HepG2 (cell line): ENCODE data around the gene RDH16. TPM values are rescaled to one million over a fixed set of nuclear protein-coding genes. Genes with fewer than 3 reads are reported as not detected.

Experiments
- ATF7-NPFF ChIP-seq: sonication (generic); formaldehyde crosslinking; IDR thresholded peaks from 2 replicates; pipeline ENCODE4 v1.8.1; 2023; ENCODE audit warnings: mild to moderate bottlenecking, low read depth, missing genetic modification reagents, moderate library complexity
- ATRX ChIP-seq: sonication (generic); formaldehyde crosslinking; IDR thresholded peaks from 2 replicates; pipeline ENCODE4 v1.4.0; 2020; ENCODE audit warnings: missing genetic modification reagents, borderline replicate concordance
- DNMT3B ChIP-seq: conservative IDR thresholded peaks from 2 replicates; pipeline ENCODE4 v1.6.1; 2016; ENCODE audit warnings: missing biosample characterization, control low read depth
- FOXM1 ChIP-seq: sonication (generic); formaldehyde crosslinking; IDR thresholded peaks from 2 replicates; pipeline ENCODE4 v1.5.0; 2020; ENCODE audit warnings: missing genetic modification reagents
- KMT2A ChIP-seq: sonication (generic); formaldehyde crosslinking; IDR thresholded peaks from 2 replicates; pipeline ENCODE4 v1.4.0; 2020; ENCODE audit warnings: missing genetic modification reagents
- MBD4 ChIP-seq: IDR thresholded peaks from 2 replicates; pipeline ENCODE4 v1.6.1; 2012; ENCODE audit warnings: low read length, inconsistent platforms, borderline replicate concordance
- PRDM10 ChIP-seq: sonication (generic); formaldehyde crosslinking; IDR thresholded peaks from 2 replicates; pipeline ENCODE4 v1.4.0; 2020; ENCODE audit warnings: low read depth, missing genetic modification reagents
- PRDM15 ChIP-seq: sonication (generic); formaldehyde crosslinking; IDR thresholded peaks from 2 replicates; pipeline ENCODE4 v1.4.0; 2020; ENCODE audit warnings: missing genetic modification reagents
- RAD21 ChIP-seq: fragments of 450-650 bp; formaldehyde crosslinking; IDR thresholded peaks from 2 replicates; pipeline ENCODE4 v1.5.0; 2020; ENCODE audit warnings: mild to moderate bottlenecking
- RCOR2 ChIP-seq: IDR thresholded peaks from 2 replicates; pipeline ENCODE4 v1.6.1; 2016; ENCODE audit warnings: missing biosample characterization, missing genetic modification reagents
- SMAD3 ChIP-seq: sonication (generic); formaldehyde crosslinking; IDR thresholded peaks from 2 replicates; pipeline ENCODE4 v1.4.0; 2020; ENCODE audit warnings: missing genetic modification reagents
- SMARCC2 ChIP-seq: fragments of 450-650 bp; IDR thresholded peaks from 2 replicates; pipeline ENCODE4 v1.6.1; 2017; ENCODE audit warnings: antibody characterized with exemption, mild to moderate bottlenecking
- SMC3 ChIP-seq: IDR thresholded peaks from 2 replicates; pipeline ENCODE4 v1.6.1; 2011; ENCODE audit warnings: low read length, improper control_type of control experiment
- THRA ChIP-seq: sonication (generic); formaldehyde crosslinking; IDR thresholded peaks from 2 replicates; pipeline ENCODE4 v1.4.0; 2020; ENCODE audit warnings: missing genetic modification reagents, borderline replicate concordance
- ZNF256 ChIP-seq: sonication (generic); formaldehyde crosslinking; conservative IDR thresholded peaks from 2 replicates; pipeline ENCODE4 v1.4.0; 2020; ENCODE audit warnings: missing genetic modification reagents
- ZNF530 ChIP-seq: sonication (generic); formaldehyde crosslinking; IDR thresholded peaks from 2 replicates; pipeline ENCODE4 v1.5.0; 2020; ENCODE audit warnings: low read depth, mild to moderate bottlenecking, missing genetic modification reagents
- ZNF629 ChIP-seq: sonication (generic); formaldehyde crosslinking; conservative IDR thresholded peaks from 2 replicates; pipeline ENCODE4 v1.5.0; 2020; ENCODE audit warnings: missing genetic modification reagents
- ZNF660 ChIP-seq: sonication (generic); formaldehyde crosslinking; IDR thresholded peaks from 2 replicates; pipeline ENCODE4 v1.5.1; 2020; ENCODE audit warnings: mild to moderate bottlenecking, low read depth, missing genetic modification reagents, borderline replicate concordance
- ZNF709 ChIP-seq: sonication (generic); formaldehyde crosslinking; IDR thresholded peaks from 2 replicates; pipeline ENCODE4 v1.5.0; 2020; ENCODE audit warnings: mild to moderate bottlenecking, missing genetic modification reagents
- ZNF766 ChIP-seq: sonication (generic); formaldehyde crosslinking; IDR thresholded peaks from 2 replicates; pipeline ENCODE4 v1.5.0; 2020; ENCODE audit warnings: missing genetic modification reagents, borderline replicate concordance
- ZSCAN12 ChIP-seq: sonication (generic); formaldehyde crosslinking; IDR thresholded peaks from 2 replicates; pipeline ENCODE4 v1.9.0; 2021; ENCODE audit warnings: mild to moderate bottlenecking, missing genetic modification reagents
- polyA plus RNA-seq, 8 experiments: library from polyadenylated mRNA; depleted of rRNA in 3 of 8; stranded (reverse) in 7 of 8; unstranded in 1 of 8; fragments of >200 nt; fragmentation: Illumina TruSeq in 4 of 8; extraction: Trizol in 4 of 8; gene quantifications; 2 replicates each; pipeline versions ENCODE4 v1.2.1 to v1.2.3, GENCODE V29; 2011 to 2016; ENCODE audit warnings: low read depth in 4 of 8, missing spikeins in 1 of 8, mixed read lengths in 1 of 8; ENCODE audit not compliant: insufficient read depth in 1 of 8
- total RNA-seq, 5 experiments: library from RNA; depleted of rRNA; stranded (reverse); fragments of >200 nt; fragmentation: Illumina TruSeq; extraction: Trizol; gene quantifications; 2 replicates each; pipeline ENCODE4 v1.2.3, GENCODE V29; 2016; ENCODE audit warnings: low read depth in 1 of 5
- TF ChIP-seq, protein P1 (sequence below): sonication (generic); formaldehyde crosslinking; IDR thresholded peaks from 2 replicates; pipeline ENCODE4 v1.4.0; 2020; ENCODE audit warnings: missing genetic modification reagents

The RDH16 gene
- total and polyA plus RNA-seq, 2 of the 13 experiments (the other 11 are each of a cell fraction or from before 2014, with no cell fraction given) = 0.05 to 0.13 TPM

- TF ChIP-seq PRDM15 (CRISPR knock-in tag) = peak; percentile 72
- no peak for TF ChIP-seq ZNF256
- no peak for TF ChIP-seq RCOR2 (CRISPR knock-in tag)
- TF ChIP-seq ZNF629 (CRISPR knock-in tag) = no peak
- no peak for TF ChIP-seq ZNF660 (CRISPR knock-in tag)
- TF ChIP-seq ZNF766 (CRISPR knock-in tag) = peak; percentile 98
- no peak for TF ChIP-seq PRDM10
- TF ChIP-seq ZNF709 (CRISPR knock-in tag) = no peak
- TF ChIP-seq RAD21 = peak; percentile 94
- TF ChIP-seq SMC3 = peak; percentile 95
- no peak for TF ChIP-seq FOXM1
- no peak for TF ChIP-seq KMT2A (CRISPR knock-in tag)
- no peak for TF ChIP-seq ZNF530 (CRISPR knock-in tag)
- TF ChIP-seq ATRX (CRISPR knock-in tag) = no peak
- TF ChIP-seq MBD4 = no peak
- no peak for TF ChIP-seq ATF7-NPFF
- TF ChIP-seq SMAD3 (CRISPR knock-in tag) = no peak
- no peak for TF ChIP-seq DNMT3B (CRISPR knock-in tag)
- no peak for TF ChIP-seq SMARCC2
- TF ChIP-seq ZSCAN12 = no peak
- TF ChIP-seq THRA = peak; percentile 16; the same call in 1 of the 2 replicates
- TF ChIP-seq, protein P1, sequence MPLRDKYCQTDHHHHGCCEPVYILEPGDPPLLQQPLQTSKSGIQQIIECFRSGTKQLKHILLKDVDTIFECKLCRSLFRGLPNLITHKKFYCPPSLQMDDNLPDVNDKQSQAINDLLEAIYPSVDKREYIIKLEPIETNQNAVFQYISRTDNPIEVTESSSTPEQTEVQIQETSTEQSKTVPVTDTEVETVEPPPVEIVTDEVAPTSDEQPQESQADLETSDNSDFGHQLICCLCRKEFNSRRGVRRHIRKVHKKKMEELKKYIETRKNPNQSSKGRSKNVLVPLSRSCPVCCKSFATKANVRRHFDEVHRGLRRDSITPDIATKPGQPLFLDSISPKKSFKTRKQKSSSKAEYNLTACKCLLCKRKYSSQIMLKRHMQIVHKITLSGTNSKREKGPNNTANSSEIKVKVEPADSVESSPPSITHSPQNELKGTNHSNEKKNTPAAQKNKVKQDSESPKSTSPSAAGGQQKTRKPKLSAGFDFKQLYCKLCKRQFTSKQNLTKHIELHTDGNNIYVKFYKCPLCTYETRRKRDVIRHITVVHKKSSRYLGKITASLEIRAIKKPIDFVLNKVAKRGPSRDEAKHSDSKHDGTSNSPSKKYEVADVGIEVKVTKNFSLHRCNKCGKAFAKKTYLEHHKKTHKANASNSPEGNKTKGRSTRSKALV (CRISPR knock-in tag) = no peak
Measured at GRCh38 chr12:56987551-56988053, 30.2 kb upstream of the RDH16 start (continued).
